ENCODE results near the gene PRELP. TPM values are rescaled to one million over a fixed set of nuclear protein-coding genes. Genes with fewer than 3 reads are reported as not detected.

The PRELP gene
- total and polyA plus RNA-seq, 4 donors, result 0.09 to 5.8 (median 3.6) TPM

DNA sequence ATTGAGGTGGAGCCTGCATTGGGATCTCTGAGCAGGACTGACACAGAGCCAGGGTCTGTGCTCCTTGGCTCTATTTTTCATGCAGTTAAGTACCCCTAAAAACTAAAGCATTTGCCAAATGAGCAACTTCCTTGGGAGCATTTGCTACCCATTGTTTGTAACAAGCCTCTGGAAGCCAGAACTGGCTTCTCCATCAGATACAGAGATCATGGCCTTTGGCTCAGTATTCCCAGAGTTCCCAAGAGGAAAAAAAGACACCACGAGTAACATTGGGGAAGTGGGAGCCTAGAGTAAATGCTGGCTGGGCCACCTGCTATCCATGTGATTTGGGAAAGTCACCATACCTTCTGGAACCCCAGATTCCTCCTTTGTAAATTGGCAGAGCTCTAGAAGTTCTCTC, 63.1 kb downstream of the PRELP start:
- H3K9me3 ChIP-seq (ENCODE audit: control insufficient read depth in 4 of 4, low read length in 3 of 4), result no peaks in the 10 kb centered on the region
- 48% methylated on average over 1 of the region's 1 CpG for WGBS
- peaks cover 9 to 20% (median 12%) of the 10 kb centered on the region in 4 donors for H3K4me1 ChIP-seq (ENCODE audit: control insufficient read depth in 4 of 4, insufficient read depth in 4 of 4, low read length in 3 of 4)
- no peaks in the 10 kb centered on the region for H3K36me3 ChIP-seq (ENCODE audit: control insufficient read depth in 4 of 4, insufficient read depth in 3 of 4, low read depth in 1 of 4, low read length in 3 of 4)
- TF ChIP-seq EGR1 (IDR thresholded peaks at IDR 0.05; ENCODE audit: low read depth in 2 of 2) (no peak), JUND (IDR thresholded peaks at IDR 0.05) (no peak), TAF1 (conservative IDR thresholded peaks at IDR 0.05) (no peak), NR2F2 (IDR thresholded peaks at IDR 0.05) (no peak), SP1 (IDR thresholded peaks at IDR 0.05) (no peak), HNF4G (IDR thresholded peaks at IDR 0.05) (no peak), REST (IDR thresholded peaks at IDR 0.05) (no peak), YY1 (IDR thresholded peaks at IDR 0.05) (no peak), FOXA1 (IDR thresholded peaks at IDR 0.05) (no peak), GABPA (IDR thresholded peaks at IDR 0.05 in 1 of 2, conservative IDR thresholded peaks at IDR 0.05 in 1 of 2) (no peak), FOXA2 (IDR thresholded peaks at IDR 0.05) (no peak), RXRA (IDR thresholded peaks at IDR 0.05) (no peak), MAX (IDR thresholded peaks at IDR 0.05) (no peak), RAD21 (IDR thresholded peaks at IDR 0.05) (no peak), HNF4A (conservative IDR thresholded peaks at IDR 0.05) (no peak)
- TF ChIP-seq, protein P1, sequence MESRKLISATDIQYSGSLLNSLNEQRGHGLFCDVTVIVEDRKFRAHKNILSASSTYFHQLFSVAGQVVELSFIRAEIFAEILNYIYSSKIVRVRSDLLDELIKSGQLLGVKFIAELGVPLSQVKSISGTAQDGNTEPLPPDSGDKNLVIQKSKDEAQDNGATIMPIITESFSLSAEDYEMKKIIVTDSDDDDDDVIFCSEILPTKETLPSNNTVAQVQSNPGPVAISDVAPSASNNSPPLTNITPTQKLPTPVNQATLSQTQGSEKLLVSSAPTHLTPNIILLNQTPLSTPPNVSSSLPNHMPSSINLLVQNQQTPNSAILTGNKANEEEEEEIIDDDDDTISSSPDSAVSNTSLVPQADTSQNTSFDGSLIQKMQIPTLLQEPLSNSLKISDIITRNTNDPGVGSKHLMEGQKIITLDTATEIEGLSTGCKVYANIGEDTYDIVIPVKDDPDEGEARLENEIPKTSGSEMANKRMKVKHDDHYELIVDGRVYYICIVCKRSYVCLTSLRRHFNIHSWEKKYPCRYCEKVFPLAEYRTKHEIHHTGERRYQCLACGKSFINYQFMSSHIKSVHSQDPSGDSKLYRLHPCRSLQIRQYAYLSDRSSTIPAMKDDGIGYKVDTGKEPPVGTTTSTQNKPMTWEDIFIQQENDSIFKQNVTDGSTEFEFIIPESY (IDR thresholded peaks at IDR 0.05), result no peak
- TF ChIP-seq, protein P2, sequence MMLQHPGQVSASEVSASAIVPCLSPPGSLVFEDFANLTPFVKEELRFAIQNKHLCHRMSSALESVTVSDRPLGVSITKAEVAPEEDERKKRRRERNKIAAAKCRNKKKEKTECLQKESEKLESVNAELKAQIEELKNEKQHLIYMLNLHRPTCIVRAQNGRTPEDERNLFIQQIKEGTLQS (IDR thresholded peaks at IDR 0.05), result no peak
- TF ChIP-seq, protein P3, sequence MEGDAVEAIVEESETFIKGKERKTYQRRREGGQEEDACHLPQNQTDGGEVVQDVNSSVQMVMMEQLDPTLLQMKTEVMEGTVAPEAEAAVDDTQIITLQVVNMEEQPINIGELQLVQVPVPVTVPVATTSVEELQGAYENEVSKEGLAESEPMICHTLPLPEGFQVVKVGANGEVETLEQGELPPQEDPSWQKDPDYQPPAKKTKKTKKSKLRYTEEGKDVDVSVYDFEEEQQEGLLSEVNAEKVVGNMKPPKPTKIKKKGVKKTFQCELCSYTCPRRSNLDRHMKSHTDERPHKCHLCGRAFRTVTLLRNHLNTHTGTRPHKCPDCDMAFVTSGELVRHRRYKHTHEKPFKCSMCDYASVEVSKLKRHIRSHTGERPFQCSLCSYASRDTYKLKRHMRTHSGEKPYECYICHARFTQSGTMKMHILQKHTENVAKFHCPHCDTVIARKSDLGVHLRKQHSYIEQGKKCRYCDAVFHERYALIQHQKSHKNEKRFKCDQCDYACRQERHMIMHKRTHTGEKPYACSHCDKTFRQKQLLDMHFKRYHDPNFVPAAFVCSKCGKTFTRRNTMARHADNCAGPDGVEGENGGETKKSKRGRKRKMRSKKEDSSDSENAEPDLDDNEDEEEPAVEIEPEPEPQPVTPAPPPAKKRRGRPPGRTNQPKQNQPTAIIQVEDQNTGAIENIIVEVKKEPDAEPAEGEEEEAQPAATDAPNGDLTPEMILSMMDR (IDR thresholded peaks at IDR 0.05; ENCODE audit: low read depth, low read length, missing input control), result no peak
- DNase-seq (ENCODE audit: low spot score), result no peak
- no peaks in the 10 kb centered on the region for H3K27me3 ChIP-seq (ENCODE audit: control insufficient read depth in 4 of 4, insufficient read depth in 4 of 4, low read length in 3 of 4)
- no peak overlapping the region for H3K4me3 ChIP-seq (ENCODE audit: low read depth in 1 of 3, low read length in 3 of 3)
- H3K9ac ChIP-seq (ENCODE audit: low read depth in 1 of 2, low read length in 2 of 2), result peak overlapping the region in 1 of 2 donors; percentile 78
- peak overlapping the region; percentile 92 to 97 for H3K27ac ChIP-seq (ENCODE audit: low read depth in 1 of 2, low read length in 2 of 2)

Measured in liver (tissue), 9 donors.